K562 (cell line): Measurements from ENCODE around the gene RDH11.

Experiments used
- CAMTA2 ChIP-seq: fragments of 250-450 bp; sonication (Bioruptor Pico); conservative IDR thresholded peaks from 2 replicates; pipeline ENCODE4 v1.5.1; 2022
- CREB1 ChIP-seq, 2 experiments: sonication (generic) in 1 of 2; formaldehyde crosslinking in 1 of 2; IDR thresholded peaks; 2 replicates each; pipeline versions ENCODE4 v1.6.1 to v1.8.0; 2012 to 2022; ENCODE audit warnings: inconsistent platforms in 1 of 2, mild to moderate bottlenecking in 1 of 2, missing genetic modification reagents in 1 of 2, moderate library complexity in 1 of 2
- CTCF ChIP-seq, 3 experiments: IDR thresholded peaks in 2 of 3; conservative IDR thresholded peaks in 1 of 3; 2 replicates each; pipeline ENCODE4 v1.5.1; 2011 to 2012; ENCODE audit warnings: low read length in 3 of 3, mild to moderate bottlenecking in 3 of 3, control low read depth in 2 of 3, improper control_type of control experiment in 1 of 3, inconsistent platforms in 1 of 3, low read depth in 1 of 3, mixed read lengths in 1 of 3, moderate library complexity in 1 of 3; ENCODE audit not compliant: insufficient read depth in 2 of 3
- FOXP1 ChIP-seq: sonication (generic); formaldehyde crosslinking; IDR thresholded peaks from 2 replicates; pipeline ENCODE4 v1.8.0; 2022; ENCODE audit warnings: mild to moderate bottlenecking, missing genetic modification reagents
- JUN ChIP-seq, 2 experiments: sonication (generic) in 1 of 2; formaldehyde crosslinking in 1 of 2; IDR thresholded peaks; 2 replicates each; pipeline versions ENCODE4 v1.6.1 to v1.8.0; 2012 to 2022; ENCODE audit warnings: borderline replicate concordance in 2 of 2, mild to moderate bottlenecking in 2 of 2, improper control_type of control experiment in 1 of 2, low read depth in 1 of 2, low read length in 1 of 2, missing genetic modification reagents in 1 of 2
- MAX ChIP-seq: sonication (generic); formaldehyde crosslinking; IDR thresholded peaks from 2 replicates; pipeline ENCODE4 v1.9.0; 2022; ENCODE audit warnings: mild to moderate bottlenecking, missing genetic modification reagents
- POLR2A ChIP-seq: fragments of 450-650 bp; conservative IDR thresholded peaks from 2 replicates; pipeline ENCODE4 v1.6.1; 2016
- RFX5 ChIP-seq: IDR thresholded peaks from 2 replicates; pipeline ENCODE4 v1.6.1; 2011; ENCODE audit warnings: low read depth, mild to moderate bottlenecking, improper control_type of control experiment, low read length
- SRF ChIP-seq, 2 experiments: fragments of 250-450, 450-650 bp in 1 of 2; sonication (Bioruptor Pico) in 1 of 2; sonication (generic) in 1 of 2; formaldehyde crosslinking; IDR thresholded peaks; 2 replicates each; pipeline versions ENCODE4 v1.5.0 to v1.5.1; 2020 to 2022; ENCODE audit warnings: mild to moderate bottlenecking in 1 of 2, missing genetic modification reagents in 1 of 2
- TEAD4 ChIP-seq, 2 experiments: sonication (generic) in 1 of 2; formaldehyde crosslinking in 1 of 2; IDR thresholded peaks; 2 replicates each; pipeline versions ENCODE4 v1.6.1 to v1.8.0; 2012 to 2022; ENCODE audit warnings: borderline replicate concordance in 1 of 2, inconsistent platforms in 1 of 2, low read length in 1 of 2, mild to moderate bottlenecking in 1 of 2, missing genetic modification reagents in 1 of 2
- TGIF2 ChIP-seq: sonication (generic); formaldehyde crosslinking; IDR thresholded peaks from 2 replicates; pipeline ENCODE4 v1.8.1; 2022; ENCODE audit warnings: mild to moderate bottlenecking, missing genetic modification reagents, moderate library complexity
- ZNF583 ChIP-seq: fragments of 250-450 bp; sonication (Bioruptor Pico); IDR thresholded peaks from 2 replicates; pipeline ENCODE4 v1.4.0; 2020

GRCh38 chr14:67690011-67690410 lies 5.6 kb downstream of the RDH11 start:
- TF ChIP-seq SRF (CRISPR knock-in tag; IDR thresholded peaks at IDR 0.05) (no peak), POLR2A (no peak), TEAD4 (IDR thresholded peaks at IDR 0.05; ENCODE audit: low read length) (no peak), TEAD4 (CRISPR knock-in tag; IDR thresholded peaks at IDR 0.05; ENCODE audit: borderline replicate concordance) (no peak), CTCF (IDR thresholded peaks at IDR 0.05 in 2 of 3, conservative IDR thresholded peaks at IDR 0.05 in 1 of 3; ENCODE audit: insufficient read depth in 2 of 3, low read depth in 1 of 3, low read length in 3 of 3) (no peak), CAMTA2 (no peak), MAX (CRISPR knock-in tag) (no peak), JUN (IDR thresholded peaks at IDR 0.05; ENCODE audit: borderline replicate concordance, low read depth, low read length) (no peak), JUN (CRISPR knock-in tag; IDR thresholded peaks at IDR 0.05; ENCODE audit: borderline replicate concordance) (no peak), ZNF583 (no peak), FOXP1 (CRISPR knock-in tag) (no peak), TGIF2 (CRISPR knock-in tag) (no peak), RFX5 (no peak), CREB1 (IDR thresholded peaks at IDR 0.05) (no peak), CREB1 (CRISPR knock-in tag; IDR thresholded peaks at IDR 0.05) (no peak)
